Uterus (tissue), 4 donors: Measurements from ENCODE around the gene ACSM3. TPM values are rescaled to one million over a fixed set of nuclear protein-coding genes. Genes with fewer than 3 reads are reported as not detected.
A peak's percentile ranks its signal among the peaks of the same experiment; 100 is the strongest.
"Not testable (repeated sequence)": the region's sequence is repeated elsewhere in the genome, so short reads cannot be mapped to it uniquely, and the experiment has no call there.

Source experiments
- DNase-seq, 2 donors: peaks; one replicate each; pipeline ENCODE4 v3.0.0-alpha.2; 2019 to 2020
- H3K27ac ChIP-seq, 2 donors: fragments of 200-600 bp; sonication (generic); 1 replicate in 1 of 2; 2 replicates in 1 of 2; pipeline ENCODE4 v1.5.1; 2016 to 2018
- H3K27me3 ChIP-seq, 2 donors: fragments of 200-600 bp; sonication (generic); one replicate each; pipeline ENCODE4 v1.5.1; 2018 to 2019; ENCODE audit warnings: control low read depth in 1 of 2
- H3K36me3 ChIP-seq, 2 donors: fragments of 200-600 bp; sonication (generic); one replicate each; pipeline ENCODE4 v1.5.1; 2019; ENCODE audit warnings: control low read depth in 1 of 2
- H3K4me1 ChIP-seq, 2 donors: fragments of 200-600 bp; sonication (generic); one replicate each; pipeline ENCODE4 v1.5.1; 2018 to 2019; ENCODE audit warnings: control low read depth in 1 of 2
- H3K4me3 ChIP-seq, 2 donors: fragments of 200-600 bp; sonication (generic); 1 replicate in 1 of 2; 2 replicates in 1 of 2; pipeline ENCODE4 v1.5.1; 2018 to 2019; ENCODE audit warnings: mild to moderate bottlenecking in 1 of 2
- H3K9me3 ChIP-seq, 2 donors: fragments of 200-600 bp; sonication (generic); one replicate each; pipeline ENCODE4 v1.5.1; 2019; ENCODE audit warnings: control low read depth in 1 of 2
- CTCF ChIP-seq, 4 experiments: fragments of 200-600 bp in 2 of 4; fragments of 450-650 bp in 2 of 4; sonication (generic) in 2 of 4; IDR thresholded peaks; one replicate each; pipeline ENCODE4 v1.5.1; 2016 to 2019; ENCODE audit warnings: antibody characterized with exemption in 4 of 4, mild to moderate bottlenecking in 2 of 4, moderate library complexity in 1 of 4
- POLR2A ChIP-seq, 2 donors: fragments of 450-650 bp; IDR thresholded peaks; one replicate each; pipeline ENCODE4 v1.6.1; 2016; ENCODE audit warnings: antibody characterized with exemption in 2 of 2, mild to moderate bottlenecking in 1 of 2, moderate library complexity in 1 of 2
- intact Hi-C: fragments of 100-400 bp; cut with DNase I; formaldehyde crosslinking; loops from one replicate; pipeline ENCODE4 v1.15.1; 2023; ENCODE audit warnings: low total_unique reads
- total RNA-seq, 4 donors: library from RNA; depleted of rRNA in 3 of 4; stranded (reverse); fragments of >200 nt in 3 of 4; gene quantifications; one replicate each; pipeline versions ENCODE4 v1.1.0 to v1.2.4, GENCODE V29; 2014 to 2023
- donor health status: DM: yes; HTN: yes; CAD: no.

Gene ACSM3
- total RNA-seq, 4 donors from 2014 or later = 18.7 to 365 (median 175) TPM

GRCh38 chr16:20760346-20760745 is 3.5 kb upstream of the ACSM3 start:
- Histone ChIP-seq H3K27ac (no peak overlapping the region), H3K4me1 (no peaks in the 10 kb centered on the region), H3K27me3 (no peaks in the 10 kb centered on the region), H3K36me3 (no peaks in the 10 kb centered on the region), H3K9me3 (no peaks in the 10 kb centered on the region), H3K4me3 (no peak overlapping the region)
- intact Hi-C loops = no loop called here
- DNase-seq = no peak
- TF ChIP-seq CTCF (IDR thresholded peaks at IDR 0.05) (no peak), POLR2A (IDR thresholded peaks at IDR 0.05) (no peak)

DNA sequence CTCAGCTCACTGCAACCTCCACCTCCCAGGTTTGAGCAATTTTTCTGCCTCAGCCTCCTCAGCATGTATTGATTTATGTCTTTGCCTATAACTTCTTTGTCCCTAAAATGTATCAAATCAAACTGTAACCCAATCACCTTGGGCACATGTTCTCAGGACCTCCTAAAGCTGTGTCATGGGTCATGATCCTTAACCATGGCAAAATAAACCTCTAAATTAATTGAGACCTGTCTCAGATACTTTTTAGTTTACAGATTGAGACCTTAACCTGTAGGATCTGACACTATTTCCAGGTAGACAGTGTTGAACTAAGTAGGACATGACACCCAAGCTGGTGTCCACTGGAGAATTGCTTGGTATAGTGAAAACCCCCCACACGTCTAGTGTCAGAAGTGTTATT is 2.6 kb upstream of the ACSM3 start:
- no peak for TF ChIP-seq POLR2A (IDR thresholded peaks at IDR 0.05)
- no peak for TF ChIP-seq CTCF (IDR thresholded peaks at IDR 0.05)
- H3K4me3 ChIP-seq = no peak overlapping the region

DNA sequence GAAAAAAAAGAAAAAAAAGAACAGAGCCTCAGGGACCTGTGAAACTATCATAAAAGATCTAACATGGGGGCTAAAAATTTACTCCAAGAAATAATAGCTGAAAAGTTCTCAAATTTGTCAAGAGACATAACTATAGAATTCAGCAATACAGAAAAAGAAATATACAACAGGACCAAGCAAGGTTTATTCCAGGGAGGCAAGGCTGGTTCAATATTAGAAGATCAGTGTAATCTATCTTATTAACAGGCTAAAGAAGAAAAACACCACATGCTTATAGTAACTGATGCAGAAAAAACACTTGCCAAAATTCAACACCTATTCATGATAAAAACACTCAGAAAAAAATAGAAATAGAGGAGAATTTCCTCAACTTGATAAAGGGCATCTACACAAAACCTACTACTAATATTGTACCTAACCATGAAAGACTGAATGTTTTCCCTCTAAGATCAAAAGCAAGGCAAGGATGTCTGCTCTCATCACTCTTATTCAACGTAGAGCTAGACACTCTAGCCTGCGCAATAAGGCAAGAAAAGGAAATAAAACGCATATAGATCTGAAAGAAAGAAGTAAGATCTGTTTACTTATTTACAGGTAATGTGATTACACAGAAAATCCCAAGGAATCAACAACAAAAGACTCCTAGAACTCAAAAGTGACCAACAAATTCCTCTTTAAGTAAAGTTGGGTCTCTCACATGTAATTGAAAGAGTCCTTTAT is 1.2 kb upstream of the ACSM3 start:
- no peaks in the 10 kb centered on the region for H3K9me3 ChIP-seq
- intact Hi-C loops = no loop called here
- H3K4me1 ChIP-seq = no peaks in the 10 kb centered on the region
- peak overlapping the region in 1 of 2 donors; percentile 74 for H3K27ac ChIP-seq
- no peaks in the 10 kb centered on the region for H3K36me3 ChIP-seq
- TF ChIP-seq CTCF (IDR thresholded peaks at IDR 0.05) = no peak
- no peak for TF ChIP-seq POLR2A (IDR thresholded peaks at IDR 0.05)
- no peaks in the 10 kb centered on the region for H3K27me3 ChIP-seq
- no peak overlapping the region for H3K4me3 ChIP-seq
- DNase-seq = no peak

More for the DNA sequence above, 2.6 kb upstream of the ACSM3 start:
- Histone ChIP-seq H3K27me3 (no peaks in the 10 kb centered on the region), H3K4me1 (no peaks in the 10 kb centered on the region), H3K9me3 (no peaks in the 10 kb centered on the region), H3K27ac (no peak overlapping the region), H3K36me3 (no peaks in the 10 kb centered on the region)
- intact Hi-C loops = no loop called here
- DNase-seq = no peak

DNA sequence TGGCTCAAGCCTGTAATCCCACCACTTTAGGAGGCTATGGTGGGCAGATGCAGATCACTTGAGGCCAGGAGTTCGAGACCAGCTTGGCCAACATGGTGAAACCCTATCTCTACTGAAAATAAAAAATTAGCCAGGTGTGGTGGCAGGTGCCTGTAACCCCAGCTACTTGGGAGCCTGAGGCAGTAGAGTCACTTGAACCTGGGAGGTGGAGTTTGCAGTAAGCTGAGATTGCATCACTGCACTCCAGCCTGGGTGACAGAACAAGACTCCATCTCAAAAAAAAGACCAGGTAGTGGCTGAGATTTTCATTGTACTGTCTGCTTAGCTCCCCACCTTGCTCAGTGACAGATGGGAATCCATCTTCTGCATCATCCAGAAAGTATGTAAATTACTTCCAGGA is 634 bp downstream of the ACSM3 start:
- H3K36me3 ChIP-seq, intact Hi-C loops, H3K4me3 ChIP-seq, DNase-seq, H3K4me1 ChIP-seq, H3K9me3 ChIP-seq, H3K27me3 ChIP-seq: not testable (repeated sequence)
- H3K27ac ChIP-seq = peak overlapping the region; percentile 24 to 73

- no peaks in the 10 kb centered on the region for H3K27me3 ChIP-seq
- intact Hi-C loops = no loop called here
- DNase-seq = no peak
- H3K36me3 ChIP-seq = no peaks in the 10 kb centered on the region
- no peak overlapping the region for H3K4me3 ChIP-seq
- H3K4me1 ChIP-seq = no peaks in the 10 kb centered on the region
- H3K27ac ChIP-seq = no peak overlapping the region
- TF ChIP-seq CTCF (IDR thresholded peaks at IDR 0.05) (no peak), POLR2A (IDR thresholded peaks at IDR 0.05) (no peak)
- no peaks in the 10 kb centered on the region for H3K9me3 ChIP-seq
Observed at GRCh38 chr16:20765732-20766131, 1.9 kb downstream of the ACSM3 start.

DNA sequence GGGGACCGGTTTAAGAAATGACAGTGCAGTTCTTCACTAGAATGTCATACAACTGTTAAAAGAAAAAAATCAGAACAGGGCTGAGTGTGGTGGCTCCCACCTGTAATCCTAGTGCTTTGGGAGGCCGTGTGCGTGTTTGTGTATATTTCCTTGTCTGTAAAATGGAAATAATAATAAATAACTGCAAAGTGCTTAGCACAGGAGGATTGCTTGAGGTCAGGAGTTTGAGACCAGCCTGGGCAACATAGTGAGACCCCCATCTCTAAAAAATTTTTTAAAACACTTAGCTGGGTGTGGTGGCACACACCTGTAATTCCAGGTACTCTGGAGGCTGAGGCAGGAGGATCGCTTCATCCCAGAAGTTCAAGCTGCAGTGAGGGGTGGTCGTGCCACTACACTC is 2.5 kb downstream of the ACSM3 start:
- intact Hi-C loops = no loop called here
- Histone ChIP-seq H3K9me3 (no peaks in the 10 kb centered on the region), H3K27me3 (no peaks in the 10 kb centered on the region), H3K4me3 (no peak overlapping the region), H3K27ac (no peak overlapping the region), H3K4me1 (no peaks in the 10 kb centered on the region), H3K36me3 (no peaks in the 10 kb centered on the region)
- no peak for DNase-seq
- no peak for TF ChIP-seq CTCF (IDR thresholded peaks at IDR 0.05)
- no peak for TF ChIP-seq POLR2A (IDR thresholded peaks at IDR 0.05)
